HCT116 (cell line): ENCODE data around the gene B3GALT5. TPM values are rescaled to one million over a fixed set of nuclear protein-coding genes. Genes with fewer than 3 reads are reported as not detected.

Experiments used
- ATAC-seq: fragments of 200-7000 bp; cut with Tn5 transposase; 2 replicates; pipeline ENCODE4 v1.9.1; 2020; ENCODE audit warnings: mild to moderate bottlenecking, moderate library complexity
- BruUV-seq: library from RNA; stranded (reverse); fragments of 400-500 nt; replicated peaks from 2 replicates; lab custom pipeline; 2021; lab: Mats Ljungman, UMichigan
- CTCF ChIA-PET: fragments of 300-600 bp; sonication (Branson Sonifier 250); formaldehyde crosslinking; loops from one replicate; lab custom pipeline; 2021; ENCODE audit warnings: antibody characterized with exemption; lab: Charles Lee
- POLR2A ChIA-PET: fragments of 300-600, 350-600 bp; sonication (Branson Sonifier 250); formaldehyde crosslinking; loops from one replicate; lab custom pipeline; 2021; ENCODE audit warnings: antibody characterized with exemption; lab: Charles Lee
- RAD21 ChIA-PET, 2 experiments: fragments of 300-600 bp; sonication (Branson Sonifier 250); formaldehyde crosslinking; loops; one replicate each; lab custom pipeline; 2023; ENCODE audit warnings: low total read pairs in 2 of 2; ENCODE audit not compliant: uncharacterized antibody in 2 of 2, unreplicated experiment in 2 of 2, low non-redundant PET in 1 of 2; lab: Charles Lee
- DNase-seq: peaks from one replicate; pipeline ENCODE4 v3.0.0-alpha.2; 2010; ENCODE audit warnings: low read depth, low spot score
- H2AFZ ChIP-seq: fragments of 200-600 bp; shearing (Covaris generic), sonication (generic); 2 replicates; pipeline ENCODE4 v1.6.1; 2017; ENCODE audit warnings: low read depth, mixed run types, mixed read lengths, antibody characterized with exemption, low read length; ENCODE audit not compliant: poor library complexity, severe bottlenecking
- H3K27ac ChIP-seq: 2 replicates; pipeline ENCODE4 v1.5.1; 2012; ENCODE audit warnings: low read depth, low read length
- H3K27me3 ChIP-seq: fragments of 200-600 bp; sonication (generic); 2 replicates; pipeline ENCODE4 v1.6.1; 2016; ENCODE audit warnings: mixed run types, low read length, mixed read lengths; ENCODE audit not compliant: insufficient read depth
- H3K36me3 ChIP-seq, 2 experiments: fragments of 200-500 bp in 1 of 2; fragments of 200-600 bp in 1 of 2; sonication (Bioruptor generic) in 1 of 2; sonication (generic) in 1 of 2; 2 replicates each; pipeline versions ENCODE4 v1.5.1 to v1.6.1; 2014 to 2016; ENCODE audit warnings: low read length in 2 of 2, inconsistent platforms in 1 of 2, mixed read lengths in 1 of 2, mixed run types in 1 of 2; ENCODE audit not compliant: insufficient read depth in 2 of 2, control insufficient read depth in 1 of 2
- H3K4me1 ChIP-seq, 2 experiments: fragments of 200-600 bp in 1 of 2; sonication (generic) in 1 of 2; 2 replicates each; pipeline versions ENCODE4 v1.5.1 to v1.6.1; 2012 to 2017; ENCODE audit warnings: low read length in 2 of 2, inconsistent platforms in 1 of 2, mild to moderate bottlenecking in 1 of 2, mixed read lengths in 1 of 2, mixed run types in 1 of 2, moderate library complexity in 1 of 2; ENCODE audit not compliant: insufficient read depth in 2 of 2, control insufficient read depth in 1 of 2
- H3K4me2 ChIP-seq: fragments of 200-600 bp; sonication (generic); 2 replicates; pipeline ENCODE4 v1.6.1; 2017; ENCODE audit warnings: mixed run types, low read length, mixed read lengths
- H3K4me3 ChIP-seq, 2 experiments: fragments of 200-600 bp in 1 of 2; sonication (generic) in 1 of 2; replicated peaks in 1 of 2; 2 replicates each; pipeline ENCODE4 v1.5.1; 2011 to 2016; ENCODE audit warnings: low read length in 2 of 2, control low read depth in 1 of 2, low read depth in 1 of 2, mild to moderate bottlenecking in 1 of 2, mixed read lengths in 1 of 2, mixed run types in 1 of 2
- H3K79me2 ChIP-seq: fragments of 200-600 bp; sonication (generic); 2 replicates; pipeline ENCODE4 v1.6.1; 2017; ENCODE audit warnings: mild to moderate bottlenecking, mixed run types, low read length, moderate library complexity, mixed read lengths; ENCODE audit not compliant: insufficient read depth
- H3K9ac ChIP-seq: fragments of 200-600 bp; sonication (generic); 2 replicates; pipeline ENCODE4 v1.6.1; 2016; ENCODE audit warnings: low read length, mixed read lengths
- H3K9me2 ChIP-seq: fragments of 200-600 bp; sonication (generic), shearing (Covaris generic); 2 replicates; pipeline ENCODE4 v1.6.1; 2017; ENCODE audit warnings: mixed run types, mild to moderate bottlenecking, moderate library complexity; ENCODE audit not compliant: insufficient read depth
- H3K9me3 ChIP-seq, 2 experiments: fragments of 200-500 bp in 1 of 2; fragments of 200-600 bp in 1 of 2; sonication (Bioruptor generic) in 1 of 2; sonication (generic) in 1 of 2; 2 replicates each; pipeline ENCODE4 v1.6.1; 2014 to 2017; ENCODE audit warnings: low read length in 2 of 2, mixed read lengths in 2 of 2, inconsistent platforms in 1 of 2, low read depth in 1 of 2, mild to moderate bottlenecking in 1 of 2, mixed run types in 1 of 2, moderate library complexity in 1 of 2; ENCODE audit not compliant: control insufficient read depth in 1 of 2, insufficient read depth in 1 of 2
- H4K20me1 ChIP-seq: fragments of 200-600 bp; sonication (generic), shearing (Covaris generic); 2 replicates; pipeline ENCODE4 v1.6.1; 2017; ENCODE audit warnings: mixed run types, mild to moderate bottlenecking, moderate library complexity; ENCODE audit not compliant: insufficient read depth
- CBX3 ChIP-seq: IDR thresholded peaks from 2 replicates; pipeline ENCODE4 v1.6.1; 2012; ENCODE audit warnings: low read depth
- CEBPB ChIP-seq: IDR thresholded peaks from 2 replicates; pipeline ENCODE4 v1.6.1; 2012; ENCODE audit warnings: low read depth
- CTCF ChIP-seq, 3 experiments: fragments of 200-600 bp in 1 of 3; sonication (generic) in 1 of 3; IDR thresholded peaks in 2 of 3; conservative IDR thresholded peaks in 1 of 3; 2 replicates each; pipeline ENCODE4 v1.5.1; 2012 to 2017; ENCODE audit warnings: low read depth in 2 of 3, low read length in 2 of 3, antibody characterized with exemption in 1 of 3, borderline replicate concordance in 1 of 3, control low read depth in 1 of 3, mild to moderate bottlenecking in 1 of 3, mixed read lengths in 1 of 3, mixed run types in 1 of 3, moderate library complexity in 1 of 3; ENCODE audit not compliant: insufficient read depth in 1 of 3
- EGR1 ChIP-seq: IDR thresholded peaks from 2 replicates; pipeline ENCODE4 v1.6.1; 2012; ENCODE audit warnings: low read depth
- EZH2 ChIP-seq: fragments of 200-600 bp; sonication (generic); IDR thresholded peaks from 2 replicates; pipeline ENCODE4 v1.6.1; 2017; ENCODE audit warnings: antibody characterized with exemption, mixed run types
- FOSL1 ChIP-seq: IDR thresholded peaks from 2 replicates; pipeline ENCODE4 v1.6.1; 2012; ENCODE audit warnings: low read depth
- JUND ChIP-seq: IDR thresholded peaks from 2 replicates; pipeline ENCODE4 v1.6.1; 2012
- MAX ChIP-seq: IDR thresholded peaks from 2 replicates; pipeline ENCODE4 v1.6.1; 2012
- REST ChIP-seq: IDR thresholded peaks from 2 replicates; pipeline ENCODE4 v1.6.1; 2012; ENCODE audit warnings: low read depth
- SIN3A ChIP-seq: IDR thresholded peaks from 2 replicates; pipeline ENCODE4 v1.6.1; 2012; ENCODE audit warnings: low read depth
- SRF ChIP-seq: IDR thresholded peaks from 2 replicates; pipeline ENCODE4 v1.6.1; 2012; ENCODE audit warnings: low read depth
- TCF7L2 ChIP-seq: IDR thresholded peaks from 2 replicates; pipeline ENCODE4 v1.7.0; 2011; ENCODE audit warnings: borderline replicate concordance, inconsistent platforms; ENCODE audit not compliant: insufficient read depth, insufficient read length; ENCODE audit errors: extremely low read depth
- ZFX ChIP-seq: fragments of 450-650 bp; IDR thresholded peaks from 2 replicates; pipeline ENCODE4 v1.6.1; 2017
- intact Hi-C: fragments of 100-400 bp; cut with micrococcal nuclease; formaldehyde crosslinking; loops from 2 replicates; pipeline ENCODE4 v1.10.0; 2022
- total RNA-seq: library from RNA; stranded (reverse); gene quantifications from one replicate; pipeline ENCODE4 v1.2.1, GENCODE V29; 2021; ENCODE audit not compliant: unreplicated experiment

B3GALT5 gene
- total RNA-seq, 1 experiment from 2014 or later, result 1.2 TPM

- Histone ChIP-seq H3K4me2 (no peak overlapping the region), H3K79me2 (no peaks in the 10 kb centered on the region), H3K9me2 (no peaks in the 10 kb centered on the region), H3K27ac (no peak overlapping the region), H3K4me1 (no peaks in the 10 kb centered on the region), H3K9me3 (no peaks in the 10 kb centered on the region), H3K4me3 (no peak overlapping the region), H4K20me1 (no peaks in the 10 kb centered on the region), H3K27me3 (no peaks in the 10 kb centered on the region), H3K36me3 (no peaks in the 10 kb centered on the region), H2AFZ (no peak overlapping the region), H3K9ac (no peak overlapping the region)
- CTCF ChIA-PET, result no interaction called here
- DNase-seq (no peak), ATAC-seq (no peak)
- no TSS peak for BruUV-seq
- RAD21 ChIA-PET, result no interaction called here
- POLR2A ChIA-PET, result no interaction called here
- intact Hi-C loops, result no loop called here
- TF ChIP-seq CBX3 (no peak), CEBPB (no peak), EZH2 (no peak), JUND (no peak), SRF (no peak), CTCF (IDR thresholded peaks at IDR 0.05 in 2 of 3, conservative IDR thresholded peaks at IDR 0.05 in 1 of 3; ENCODE audit: borderline replicate concordance in 1 of 3, insufficient read depth in 1 of 3, low read depth in 2 of 3, low read length in 2 of 3) (no peak), EGR1 (no peak), FOSL1 (no peak)
- TF ChIP-seq, all 23 proteins: peak for 0
Measured at GRCh38 chr21:39602793-39603192, 9.9 kb upstream of the B3GALT5 start.

GRCh38 chr21:39604951-39605350, 7.8 kb upstream of the B3GALT5 start:
- H4K20me1 ChIP-seq, result no peaks in the 10 kb centered on the region
- DNase-seq (no peak), ATAC-seq (no peak)
- H3K36me3 ChIP-seq, result no peaks in the 10 kb centered on the region
- RAD21 ChIA-PET, result no interaction called here
- CTCF ChIA-PET, result no interaction called here
- H3K9me2 ChIP-seq, result no peaks in the 10 kb centered on the region
- H3K4me3 ChIP-seq, result no peak overlapping the region
- H3K4me2 ChIP-seq, result no peak overlapping the region
- no peaks in the 10 kb centered on the region for H3K9me3 ChIP-seq
- intact Hi-C loops, result no loop called here
- no TSS peak for BruUV-seq
- POLR2A ChIA-PET, result no interaction called here
- no peaks in the 10 kb centered on the region for H3K79me2 ChIP-seq
- no peak overlapping the region for H3K27ac ChIP-seq
- no peaks in the 10 kb centered on the region for H3K4me1 ChIP-seq
- H2AFZ ChIP-seq, result no peak overlapping the region
- no peaks in the 10 kb centered on the region for H3K27me3 ChIP-seq
- no peak overlapping the region for H3K9ac ChIP-seq
- TF ChIP-seq CEBPB, result no peak
- no peak for TF ChIP-seq TCF7L2
- TF ChIP-seq SRF, result no peak
- no peak for TF ChIP-seq JUND
- no peak for TF ChIP-seq ZFX
- TF ChIP-seq EGR1, result no peak
- no peak for TF ChIP-seq CBX3
- TF ChIP-seq SIN3A, result no peak
- TF ChIP-seq FOSL1, result no peak
- no peak for TF ChIP-seq REST
- no peak for TF ChIP-seq MAX
